ENCODE measurements around the gene APRT. TPM values are rescaled to one million over a fixed set of nuclear protein-coding genes. Genes with fewer than 3 reads are reported as not detected.

Gene APRT
- total and polyA plus RNA-seq, 2 of the 4 experiments (the other 2 are of a cell fraction) = 40.5 to 157 TPM

DNA sequence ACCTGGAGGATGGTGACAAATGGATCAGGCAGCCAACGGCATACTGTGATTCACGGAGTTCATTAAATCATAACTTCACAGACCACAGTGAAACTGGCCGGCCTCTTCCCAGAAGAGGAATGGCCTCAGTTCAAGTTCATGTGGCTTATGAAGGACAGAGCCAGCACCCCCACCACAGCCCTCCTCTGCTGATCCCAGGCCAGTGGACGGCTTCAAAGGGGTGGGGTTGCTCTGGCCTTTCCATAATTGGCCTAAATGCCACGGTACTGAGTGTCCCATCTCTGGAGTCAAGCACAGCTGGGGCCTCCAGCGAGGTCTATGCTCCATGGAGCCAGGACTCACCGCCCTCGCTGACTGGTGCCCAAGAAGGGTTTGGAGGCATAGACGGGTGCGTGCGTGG is 23.7 kb upstream of the APRT start:
- Histone ChIP-seq H2AK5ac (ENCODE audit: low read depth, low read length) (no peak overlapping the region), H2AK9ac (replicated peaks; ENCODE audit: low read depth, low read length, poor library complexity) (no peak overlapping the region), H3K23ac (ENCODE audit: low read depth, low read length) (no peak overlapping the region), H3K36me3 (ENCODE audit: control insufficient read depth, insufficient read depth, low read length) (peaks cover 29% of the 10 kb centered on the region), H3K4me2 (ENCODE audit: low read depth, low read length) (no peak overlapping the region), H2BK5ac (ENCODE audit: low read depth, low read length, poor library complexity, severe bottlenecking) (no peak overlapping the region), H2BK20ac (ENCODE audit: low read depth, low read length) (no peak overlapping the region), H3K27me3 (ENCODE audit: control insufficient read depth, insufficient read depth, low read length) (no peaks in the 10 kb centered on the region), H3K79me1 (ENCODE audit: low read depth in 1 of 2, low read length in 2 of 2) (no peaks in the 10 kb centered on the region), H4K5ac (ENCODE audit: low read depth, low read length) (no peak overlapping the region), H2BK120ac (ENCODE audit: low read depth, low read length) (no peak overlapping the region), H3K4me3 (ENCODE audit: insufficient read depth, low read depth, low read length) (no peak overlapping the region), H3K4me1 (ENCODE audit: control insufficient read depth, insufficient read depth, low read length) (peaks cover 4% of the 10 kb centered on the region; the same call in 1 of the 2 replicates), H3K27ac (ENCODE audit: insufficient read depth, low read length) (no peak overlapping the region), H2AFZ (replicated peaks; ENCODE audit: low read length, poor library complexity) (no peak overlapping the region), H4K20me1 (ENCODE audit: insufficient read depth, low read length) (peaks cover 4% of the 10 kb centered on the region; the same call in 1 of the 2 replicates), H3K14ac (replicated peaks; ENCODE audit: low read depth, low read length) (no peak overlapping the region), H2BK15ac (ENCODE audit: low read depth, low read length) (no peak overlapping the region), H3K4ac (ENCODE audit: low read depth, low read length) (no peak overlapping the region), H3K56ac (ENCODE audit: extremely low read depth, insufficient read depth, low read length) (no peak overlapping the region), H3K9me1 (ENCODE audit: insufficient read depth, low read length) (no peaks in the 10 kb centered on the region), H3K9me3 (ENCODE audit: control insufficient read depth, insufficient read depth, low read length) (no peaks in the 10 kb centered on the region), H3K18ac (ENCODE audit: low read depth, low read length) (no peak overlapping the region), H4K8ac (ENCODE audit: low read depth in 2 of 2, low read length in 2 of 2) (no peak overlapping the region), H3K9ac (ENCODE audit: low read depth, low read length) (no peak overlapping the region), H4K91ac (ENCODE audit: insufficient read depth, low read depth, low read length) (no peak overlapping the region)
- 95% methylated on average over 8 of the region's 11 CpGs; no CpG with 5 or more reads in 1 of the 2 experiments for WGBS, 2 experiments (ENCODE audit: extremely low coverage in 2 of 2, insufficient read length in 1 of 2)
- ChIA-PET CTCF (no interaction called here), POLR2A (ENCODE audit: unreplicated experiment) (no interaction called here)
- dilution Hi-C loops (cut with HindIII; ENCODE audit: low sequenced_read_pairs, unreplicated experiment) = no loop called here
- no peak for ATAC-seq (ENCODE audit: low read depth)
- no TSS peak for BruUV-seq (replicated peaks)
- intact Hi-C loops (cut with micrococcal nuclease) = no loop called here
- in situ Hi-C loops (cut with MboI; ENCODE audit: low sequenced_read_pairs) = no loop called here
- TF ChIP-seq SMC3 (IDR thresholded peaks at IDR 0.05; ENCODE audit: low read depth, low read length) (no peak), RAD21 (IDR thresholded peaks at IDR 0.05; ENCODE audit: low read length) (no peak), USF2 (IDR thresholded peaks at IDR 0.05; ENCODE audit: low read depth, low read length) (no peak), MAZ (IDR thresholded peaks at IDR 0.05; ENCODE audit: borderline replicate concordance, low read depth, low read length) (no peak), CEBPB (IDR thresholded peaks at IDR 0.05; ENCODE audit: low read depth, low read length) (no peak), RCOR1 (IDR thresholded peaks at IDR 0.05; ENCODE audit: insufficient replicate concordance, low read length) (no peak), ELK1 (IDR thresholded peaks at IDR 0.05; ENCODE audit: borderline replicate concordance, low read depth, low read length) (no peak), POLR2A (IDR thresholded peaks at IDR 0.05; ENCODE audit: low read depth, low read length) (no peak), MXI1 (IDR thresholded peaks at IDR 0.05; ENCODE audit: borderline replicate concordance, low read depth, low read length) (no peak), MAFK (IDR thresholded peaks at IDR 0.05; ENCODE audit: low read depth, low read length) (no peak), CHD1 (IDR thresholded peaks at IDR 0.05; ENCODE audit: low read depth, low read length) (no peak), FOS (IDR thresholded peaks at IDR 0.05; ENCODE audit: low read depth, low read length) (no peak), NFE2L2 (IDR thresholded peaks at IDR 0.05; ENCODE audit: low read depth, low read length) (no peak)
- no peak for DNase-seq

Data from IMR-90 (cell line).